Heart left ventricle (tissue), 16 donors: ENCODE measurements around the gene ADGRD1. TPM values are rescaled to one million over a fixed set of nuclear protein-coding genes. Genes with fewer than 3 reads are reported as not detected.

Experiments
- ATAC-seq, 4 donors: fragments of 200-7000 bp; cut with Tn5 transposase; one replicate each; pipeline ENCODE4 v1.9.1; 2020 to 2022; ENCODE audit warnings: moderate library complexity in 4 of 4, mild to moderate bottlenecking in 3 of 4, moderate number of reproducible peaks in 1 of 4
- DNase-seq, 5 donors: peaks; one replicate each; pipeline ENCODE4 v3.0.0-alpha.2; 2020
- H3K27ac ChIP-seq, 12 donors: fragments of 200-600 bp; sonication (generic) in 4 of 12; one replicate each; pipeline versions ENCODE4 v1.5.0 to v1.8.0; 2016 to 2022; ENCODE audit warnings: mild to moderate bottlenecking in 2 of 12
- H3K27me3 ChIP-seq, 9 donors: fragments of 200-600 bp; sonication (generic) in 2 of 9; one replicate each; pipeline versions ENCODE4 v1.5.1 to v1.8.0; 2016 to 2022; ENCODE audit warnings: mild to moderate bottlenecking in 3 of 9
- H3K36me3 ChIP-seq, 9 donors: fragments of 200-600 bp; sonication (generic) in 2 of 9; one replicate each; pipeline versions ENCODE4 v1.5.0 to v1.8.0; 2018 to 2022; ENCODE audit warnings: mild to moderate bottlenecking in 2 of 9
- H3K4me1 ChIP-seq, 12 donors: fragments of 200-600 bp; sonication (generic) in 4 of 12; one replicate each; pipeline versions ENCODE4 v1.5.0 to v1.8.0; 2016 to 2022; ENCODE audit warnings: mild to moderate bottlenecking in 3 of 12
- H3K4me3 ChIP-seq, 12 donors: fragments of 200-600 bp; sonication (generic) in 4 of 12; one replicate each; pipeline versions ENCODE4 v1.5.0 to v1.8.0; 2017 to 2022; ENCODE audit warnings: mild to moderate bottlenecking in 9 of 12, moderate library complexity in 4 of 12
- H3K9me3 ChIP-seq, 12 donors: fragments of 200-600 bp; sonication (generic) in 4 of 12; one replicate each; pipeline versions ENCODE4 v1.5.0 to v1.8.0; 2016 to 2022; ENCODE audit warnings: mild to moderate bottlenecking in 1 of 12
- POLR2A ChIP-seq, 2 donors: fragments of 450-650 bp; IDR thresholded peaks; one replicate each; pipeline ENCODE4 v1.6.1; 2017; ENCODE audit warnings: antibody characterized with exemption in 2 of 2, mild to moderate bottlenecking in 2 of 2, moderate library complexity in 2 of 2
- WGBS, 4 donors: extraction: QIAGEN DNeasy Blood & Tissue Kit in 2 of 4; methylation state at CpG; one replicate each; pipeline versions ENCODE4 v1.1.5 to v1.1.7; 2013 to 2018; 5-methylcytosine and 5-hydroxymethylcytosine counted together
- intact Hi-C, 10 donors: fragments of 100-400 bp; cut with DNase I; formaldehyde crosslinking; loops; one replicate each; pipeline versions ENCODE4 v1.11.1 to v1.14.2; 2022
- polyA plus RNA-seq, 2 donors: library from polyadenylated mRNA; stranded (reverse); fragments of 200-250 nt; gene quantifications; one replicate each; pipeline ENCODE4 v1.2.3, GENCODE V29; 2013
- total RNA-seq, 9 donors: library from RNA; depleted of rRNA in 2 of 9; stranded (reverse); fragments of >200 nt in 2 of 9; fragmentation: NEBNext Ultra II Directional in 3 of 9; extraction: Animal tissue kit (Norgen Biotek cat#: 25700) in 3 of 9; gene quantifications; one replicate each; pipeline versions ENCODE4 v1.1.0 to v1.2.4, GENCODE V29; 2016 to 2023
- TF ChIP-seq, protein P1 (sequence below), 12 donors: fragments of 200-600 bp; sonication (generic) in 4 of 12; IDR thresholded peaks; one replicate each; pipeline versions ENCODE4 v1.5.0 to v1.8.0; 2018 to 2022; ENCODE audit warnings: antibody characterized with exemption in 12 of 12, mild to moderate bottlenecking in 5 of 12
- donor health status: ischemic (EF 13 %, LVEDD 7.1; RV severe dilation, severe dysfunction).
- donor health status: healthy with polysubstance abuse.
- donor health status: DM: no; HTN: yes; CAD: no.
- donor health status: DM: no; HTN: no; CAD: no.
- donor health status: ischemic (EF 25% LVEDD 6.9; RV normal size, moderate dysfunction).
- donor health status: ischemic (EF 25% LVEDD 5.7; RV mildly dilated, moderate dysfunction).
- donor health status: healthy.
- donor health status: DM: yes; HTN: yes; CAD: no.
- donor health status: ischemic (EF 35%, LVEDD 5.7; RV mildly dilated, moderate dysfunction).
- donor health status: nonischemic (EF 11% LVEDD 7.7; RV severe dilation, severe dysfunction).
- donor health status: DM: yes; HTN: yes; CAD: no.
- donor health status: PGD.
- donor health status: ischemic (EF 29% LVEDD 5.4; RV normal size, mild dysfunction).
- donor health status: nonischemic (EF 23%, LVEDD 6.1; RV moderate dilation, normal function).

ADGRD1 gene
- total and polyA plus RNA-seq, 11 donors = 22.7 to 109 (median 66.3) TPM

DNA sequence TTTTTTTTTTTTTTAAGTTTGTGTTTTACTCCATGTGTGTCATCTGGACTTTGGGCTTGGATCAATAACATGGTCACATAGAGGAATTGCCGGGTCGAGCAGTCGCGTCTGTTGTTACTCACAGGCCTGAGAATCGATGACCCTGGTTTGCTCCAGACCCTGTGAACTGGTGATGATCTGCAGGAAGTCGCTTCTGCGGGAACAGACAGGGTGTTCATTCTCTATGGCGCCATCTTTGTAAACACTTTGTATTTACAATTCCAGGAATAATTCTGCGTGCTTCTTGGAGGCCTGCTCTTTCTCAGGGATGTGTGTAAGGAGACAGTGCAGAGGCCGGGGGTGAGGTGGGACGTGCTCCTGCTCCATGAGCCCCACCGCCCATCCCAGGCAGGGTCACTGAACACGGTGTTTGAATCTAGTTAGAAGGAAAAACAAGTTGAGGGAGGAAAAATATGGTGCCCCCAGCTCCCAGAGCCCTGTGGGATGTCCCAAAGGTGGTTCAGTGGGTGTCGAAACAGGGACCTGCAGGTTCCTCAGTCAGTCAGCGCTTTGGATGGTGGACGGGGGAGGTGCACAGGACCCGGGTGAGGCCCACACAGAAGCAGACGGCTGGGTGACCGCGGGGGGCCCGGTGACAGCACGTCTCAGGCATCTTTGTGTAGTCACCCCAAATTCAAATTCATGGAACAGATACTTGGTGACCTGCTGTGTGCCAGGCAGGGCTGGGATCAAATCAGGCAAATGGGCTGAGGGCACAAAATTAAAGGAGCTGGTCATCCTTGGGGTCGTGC lies 58.8 kb downstream of the ADGRD1 start:
- DNase-seq = no peak
- H3K4me1 ChIP-seq = peaks cover 0 to 16% (median 5%) of the 10 kb centered on the region in 12 donors
- no peaks in the 10 kb centered on the region for H3K9me3 ChIP-seq
- no peak for ATAC-seq
- TF ChIP-seq, protein P1, sequence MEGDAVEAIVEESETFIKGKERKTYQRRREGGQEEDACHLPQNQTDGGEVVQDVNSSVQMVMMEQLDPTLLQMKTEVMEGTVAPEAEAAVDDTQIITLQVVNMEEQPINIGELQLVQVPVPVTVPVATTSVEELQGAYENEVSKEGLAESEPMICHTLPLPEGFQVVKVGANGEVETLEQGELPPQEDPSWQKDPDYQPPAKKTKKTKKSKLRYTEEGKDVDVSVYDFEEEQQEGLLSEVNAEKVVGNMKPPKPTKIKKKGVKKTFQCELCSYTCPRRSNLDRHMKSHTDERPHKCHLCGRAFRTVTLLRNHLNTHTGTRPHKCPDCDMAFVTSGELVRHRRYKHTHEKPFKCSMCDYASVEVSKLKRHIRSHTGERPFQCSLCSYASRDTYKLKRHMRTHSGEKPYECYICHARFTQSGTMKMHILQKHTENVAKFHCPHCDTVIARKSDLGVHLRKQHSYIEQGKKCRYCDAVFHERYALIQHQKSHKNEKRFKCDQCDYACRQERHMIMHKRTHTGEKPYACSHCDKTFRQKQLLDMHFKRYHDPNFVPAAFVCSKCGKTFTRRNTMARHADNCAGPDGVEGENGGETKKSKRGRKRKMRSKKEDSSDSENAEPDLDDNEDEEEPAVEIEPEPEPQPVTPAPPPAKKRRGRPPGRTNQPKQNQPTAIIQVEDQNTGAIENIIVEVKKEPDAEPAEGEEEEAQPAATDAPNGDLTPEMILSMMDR (IDR thresholded peaks at IDR 0.05) = no peak
- no peak for TF ChIP-seq POLR2A (IDR thresholded peaks at IDR 0.05)
- no peaks in the 10 kb centered on the region for H3K27me3 ChIP-seq
- 87 to 92% (median 91%) methylated on average over 23 of the region's 23 CpGs for WGBS, 4 donors
- H3K27ac ChIP-seq = peak overlapping the region in 1 of 12 donors; percentile 43
- intact Hi-C loops = no loop called here
- H3K36me3 ChIP-seq = peaks cover 0 to 42% (median 12%) of the 10 kb centered on the region in 9 donors
- H3K4me3 ChIP-seq = no peak overlapping the region

DNA sequence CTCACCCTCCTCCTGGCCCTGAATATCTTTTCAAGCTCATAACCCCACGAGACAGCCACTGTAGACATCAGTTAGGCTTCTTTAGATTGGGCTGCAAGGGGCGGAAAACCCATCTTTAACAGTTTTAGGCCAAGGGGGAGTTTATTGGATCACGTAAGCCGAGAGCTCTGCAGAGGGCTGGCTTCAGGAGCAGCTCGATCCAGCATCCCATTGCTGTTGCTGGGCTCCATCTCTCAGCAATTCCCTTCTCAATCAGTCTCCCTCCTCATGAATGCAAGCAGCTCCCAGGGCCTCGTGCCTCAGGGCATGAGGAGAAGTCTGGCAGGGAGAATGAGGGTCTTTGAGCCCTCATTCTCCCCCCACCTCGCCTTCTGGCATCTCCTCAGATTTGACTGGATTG lies 59.4 kb downstream of the ADGRD1 start:
- Histone ChIP-seq H3K27ac (no peak overlapping the region), H3K4me3 (no peak overlapping the region), H3K27me3 (no peaks in the 10 kb centered on the region), H3K36me3 (peaks cover 0 to 48% (median 12%) of the 10 kb centered on the region in 9 donors), H3K4me1 (peaks cover 0 to 10% (median 0%) of the 10 kb centered on the region in 12 donors), H3K9me3 (no peaks in the 10 kb centered on the region)
- no peak for TF ChIP-seq POLR2A (IDR thresholded peaks at IDR 0.05)
- TF ChIP-seq, protein P1 (IDR thresholded peaks at IDR 0.05) = no peak
- WGBS, 4 donors = 91 to 96% (median 94%) methylated on average over 7 of the region's 7 CpGs
- no peak for ATAC-seq
- DNase-seq = no peak
- intact Hi-C loops = no loop called here

DNA sequence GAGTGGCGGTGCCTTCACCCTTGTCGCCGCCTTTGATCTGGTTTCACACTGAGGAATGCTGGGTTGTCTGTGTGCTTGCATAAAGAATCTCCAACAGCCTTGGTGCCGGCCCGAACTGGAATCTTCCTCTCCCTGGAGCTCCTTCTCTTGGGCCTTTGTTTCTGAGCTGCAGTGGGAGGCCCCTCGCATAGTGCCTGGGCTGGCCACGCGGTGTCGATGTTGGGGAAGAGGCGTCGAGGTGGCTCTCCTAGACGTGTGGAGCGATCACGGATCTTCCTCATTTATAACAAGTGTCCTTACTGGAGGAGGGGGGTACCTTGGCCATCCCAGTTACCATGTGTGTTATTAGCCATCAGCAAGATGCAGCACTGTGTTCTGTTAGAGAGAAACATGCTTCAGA lies 60.6 kb downstream of the ADGRD1 start:
- DNase-seq (peak in 1 of 5 donors; percentile 31), ATAC-seq (no peak)
- Histone ChIP-seq H3K4me1 (peaks cover 0 to 8% (median 0%) of the 10 kb centered on the region in 12 donors), H3K27ac (no peak overlapping the region), H3K4me3 (no peak overlapping the region), H3K36me3 (peaks cover 0 to 47% (median 19%) of the 10 kb centered on the region in 9 donors), H3K9me3 (no peaks in the 10 kb centered on the region), H3K27me3 (no peaks in the 10 kb centered on the region)
- 84 to 92% (median 87%) methylated on average over 14 of the region's 14 CpGs for WGBS, 4 donors
- intact Hi-C loops = no loop called here
- TF ChIP-seq, protein P1 (IDR thresholded peaks at IDR 0.05) = no peak
- TF ChIP-seq POLR2A (IDR thresholded peaks at IDR 0.05) = no peak

DNA sequence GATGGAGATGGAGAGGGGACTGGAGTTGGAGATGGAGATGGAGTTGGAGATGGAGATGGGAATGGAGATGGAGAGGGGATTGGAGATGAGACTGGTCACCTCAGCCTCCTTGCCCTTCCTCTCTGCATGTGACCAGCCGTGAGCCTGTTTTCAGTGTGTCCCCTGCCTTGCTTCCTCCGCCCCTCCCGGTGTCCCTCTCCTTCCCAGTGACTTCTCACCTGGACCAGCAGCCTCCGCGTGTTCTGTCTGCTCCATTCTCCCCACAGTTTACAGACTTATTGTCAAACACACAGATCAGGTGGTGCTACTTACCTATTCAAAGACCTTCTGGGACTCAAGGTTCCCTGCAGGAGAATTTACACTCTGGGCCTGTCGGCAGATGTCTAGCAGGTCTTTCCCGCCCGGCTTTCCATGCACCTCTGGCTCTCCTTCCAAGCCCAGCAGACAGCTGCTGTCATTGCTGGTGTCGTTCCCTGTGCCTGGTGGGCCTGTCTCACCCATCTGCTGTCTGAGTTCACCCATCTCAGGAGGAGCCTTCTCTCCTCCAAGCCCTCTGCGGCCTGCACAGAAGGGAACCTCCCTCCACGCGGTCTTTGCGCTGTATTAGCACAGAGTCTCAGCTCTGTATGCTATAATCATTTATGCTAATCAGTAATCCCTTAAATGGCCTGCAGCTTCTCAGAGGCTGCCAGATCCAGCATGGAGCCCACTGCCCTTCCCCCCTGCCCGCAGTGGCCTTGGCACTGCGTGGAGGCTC lies 62.1 kb downstream of the ADGRD1 start:
- H3K4me3 ChIP-seq = no peak overlapping the region
- WGBS, 4 donors = 82 to 92% (median 91%) methylated on average over 15 of the region's 15 CpGs
- no peaks in the 10 kb centered on the region for H3K27me3 ChIP-seq
- no peaks in the 10 kb centered on the region for H3K9me3 ChIP-seq
- intact Hi-C loops = no loop called here
- H3K4me1 ChIP-seq = peaks cover 0 to 12% (median 0%) of the 10 kb centered on the region in 12 donors
- peaks cover 0 to 48% (median 19%) of the 10 kb centered on the region in 9 donors for H3K36me3 ChIP-seq
- peak overlapping the region in 1 of 12 donors; percentile 62 for H3K27ac ChIP-seq
- TF ChIP-seq, protein P1 (IDR thresholded peaks at IDR 0.05) = no peak
- TF ChIP-seq POLR2A (IDR thresholded peaks at IDR 0.05) = no peak
- ATAC-seq (no peak), DNase-seq (peak in 1 of 5 donors; percentile 29)
